Measurements from ENCODE around the gene GALNT10. TPM values are rescaled to one million over a fixed set of nuclear protein-coding genes. Genes with fewer than 3 reads are reported as not detected.

The GALNT10 gene
- total RNA-seq, 1 donor from 2014 or later = 6.7 TPM

GRCh38 chr5:154385236-154385512 lies 194.6 kb downstream of the GALNT10 start:
- peak; percentile 54 for ATAC-seq

GRCh38 chr5:154386952-154387629 lies 196.6 kb downstream of the GALNT10 start:
- ATAC-seq = no peak

- no peak for ATAC-seq
Observed at GRCh38 chr5:154388842-154389241, 198.3 kb downstream of the GALNT10 start.

- ATAC-seq = no peak
Observed at GRCh38 chr5:154390096-154390495, 199.6 kb downstream of the GALNT10 start.

- ATAC-seq = no peak
Observed at GRCh38 chr5:154390746-154391359, 200.3 kb downstream of the GALNT10 start.

- ATAC-seq = no peak
Observed at GRCh38 chr5:154391788-154392187, 201.3 kb downstream of the GALNT10 start.

- no peak for ATAC-seq
Observed at GRCh38 chr5:154393850-154394249, 203.3 kb downstream of the GALNT10 start.

- ATAC-seq = peak; percentile 26
Observed at GRCh38 chr5:154394307-154394706, 203.8 kb downstream of the GALNT10 start.

GRCh38 chr5:154395407-154396106 lies 205.0 kb downstream of the GALNT10 start:
- ATAC-seq = peak; percentile 93

GRCh38 chr5:154396128-154396527 lies 205.6 kb downstream of the GALNT10 start:
- ATAC-seq = no peak

GRCh38 chr5:154397652-154398406 lies 207.3 kb downstream of the GALNT10 start:
- ATAC-seq = no peak

GRCh38 chr5:154400678-154401077 lies 210.1 kb downstream of the GALNT10 start:
- ATAC-seq = no peak

- no peak for ATAC-seq
Observed at GRCh38 chr5:154401355-154401754, 210.8 kb downstream of the GALNT10 start.

GRCh38 chr5:154401931-154402330 lies 211.4 kb downstream of the GALNT10 start:
- ATAC-seq = no peak

- no peak for ATAC-seq
Observed at GRCh38 chr5:154402611-154403010, 212.1 kb downstream of the GALNT10 start.

GRCh38 chr5:154403234-154403633 lies 212.7 kb downstream of the GALNT10 start:
- no peak for ATAC-seq

- no peak for ATAC-seq
Observed at GRCh38 chr5:154403776-154404387, 213.3 kb downstream of the GALNT10 start.

- peak; percentile 92 for ATAC-seq
Observed at GRCh38 chr5:154405078-154405792, 214.7 kb downstream of the GALNT10 start.

GRCh38 chr5:154406231-154406630 lies 215.7 kb downstream of the GALNT10 start:
- no peak for ATAC-seq

- no peak for ATAC-seq
Observed at GRCh38 chr5:154406826-154407225, 216.3 kb downstream of the GALNT10 start.

GRCh38 chr5:154408811-154409210 lies 218.3 kb downstream of the GALNT10 start:
- no peak for ATAC-seq

- no peak for ATAC-seq
Observed at GRCh38 chr5:154409230-154409840, 218.8 kb downstream of the GALNT10 start.
